Measurements from ENCODE around the gene CACNB3. TPM values are rescaled to one million over a fixed set of nuclear protein-coding genes. Genes with fewer than 3 reads are reported as not detected.
"Not testable (repeated sequence)": the region's sequence is repeated elsewhere in the genome, so short reads cannot be mapped to it uniquely, and the experiment has no call there.

The CACNB3 gene
- total RNA-seq, 4 donors from 2014 or later, result 1.2 to 5.7 (median 2.7) TPM

DNA sequence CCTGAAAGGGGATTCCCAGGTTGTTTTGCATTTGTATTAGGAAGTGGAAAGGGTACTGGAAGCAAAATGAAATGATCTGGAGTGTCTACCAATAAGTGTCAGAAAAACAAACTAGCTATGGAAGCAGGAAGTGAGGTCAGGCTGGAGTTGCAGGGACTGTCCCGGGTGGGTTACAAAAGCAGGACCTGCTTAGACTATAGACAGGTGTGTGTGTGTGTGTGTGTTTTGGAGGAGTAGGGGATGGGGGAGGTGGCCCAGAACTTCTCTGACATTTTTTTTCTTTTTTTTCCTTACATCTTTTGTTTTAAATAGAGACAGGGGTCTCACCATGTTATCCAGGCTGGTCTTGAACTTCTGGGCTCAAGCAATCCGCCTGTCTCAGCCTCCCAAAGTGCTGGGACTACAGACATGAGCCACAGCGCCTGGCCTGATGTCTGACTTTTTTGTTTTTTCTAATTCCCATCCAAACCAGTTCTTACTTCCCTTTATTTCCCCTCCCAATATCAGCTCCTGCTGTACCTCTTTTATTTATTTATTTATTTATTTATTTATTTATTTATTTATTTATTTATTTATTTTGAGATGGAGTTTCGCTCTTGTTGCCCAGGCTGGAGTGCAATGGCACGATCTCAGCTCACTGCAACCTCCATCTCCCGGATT lies 47.9 kb downstream of the CACNB3 start:
- H3K27ac ChIP-seq, result peak overlapping the region in 1 of 4 donors; percentile 39
- peak overlapping the region; percentile 52 to 87 (median 71) for H3K4me3 ChIP-seq

DNA sequence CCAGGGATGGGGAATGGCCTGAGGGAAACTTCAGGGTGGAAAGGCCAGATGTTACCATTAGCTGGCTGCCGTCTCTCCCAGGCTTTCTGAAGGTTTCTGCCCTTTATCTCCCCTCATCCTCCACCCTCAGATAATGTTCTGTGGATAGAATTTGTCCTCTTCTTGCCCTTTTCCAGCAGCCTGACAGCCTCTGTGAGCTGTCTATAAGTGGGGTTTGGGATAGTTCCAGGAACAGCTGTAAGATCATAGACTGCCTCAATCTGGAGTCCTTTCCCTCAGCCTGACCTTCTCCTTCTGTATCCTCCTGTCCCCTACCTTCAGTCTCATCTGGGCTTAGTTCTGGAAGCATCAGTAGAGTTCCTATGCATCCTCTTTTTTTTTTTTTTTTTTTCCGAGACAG lies 50.2 kb downstream of the CACNB3 start:
- H3K27me3 ChIP-seq, result peaks cover 0 to 7% (median 4%) of the 10 kb centered on the region in 3 donors

More for the DNA sequence above, 47.9 kb downstream of the CACNB3 start:
- in situ Hi-C loops (cut with MboI; ENCODE audit: low sequenced_read_pairs in 4 of 4), result loop anchor here in 1 of 4 donors (25.0 kb wide), 1 partner anchor 121 kb away; the partner anchor contains the start of genes DDN and WNT1
- intact Hi-C loops (cut with DNase I; ENCODE audit: low total_unique reads), result loop anchor here (5.0 kb wide), 1 partner anchor 514 kb away; the partner anchor contains the start of gene ZNF641
- ATAC-seq (peak in 1 of 2 donors; percentile 23), DNase-seq (no peak)
- TF ChIP-seq, protein P1, sequence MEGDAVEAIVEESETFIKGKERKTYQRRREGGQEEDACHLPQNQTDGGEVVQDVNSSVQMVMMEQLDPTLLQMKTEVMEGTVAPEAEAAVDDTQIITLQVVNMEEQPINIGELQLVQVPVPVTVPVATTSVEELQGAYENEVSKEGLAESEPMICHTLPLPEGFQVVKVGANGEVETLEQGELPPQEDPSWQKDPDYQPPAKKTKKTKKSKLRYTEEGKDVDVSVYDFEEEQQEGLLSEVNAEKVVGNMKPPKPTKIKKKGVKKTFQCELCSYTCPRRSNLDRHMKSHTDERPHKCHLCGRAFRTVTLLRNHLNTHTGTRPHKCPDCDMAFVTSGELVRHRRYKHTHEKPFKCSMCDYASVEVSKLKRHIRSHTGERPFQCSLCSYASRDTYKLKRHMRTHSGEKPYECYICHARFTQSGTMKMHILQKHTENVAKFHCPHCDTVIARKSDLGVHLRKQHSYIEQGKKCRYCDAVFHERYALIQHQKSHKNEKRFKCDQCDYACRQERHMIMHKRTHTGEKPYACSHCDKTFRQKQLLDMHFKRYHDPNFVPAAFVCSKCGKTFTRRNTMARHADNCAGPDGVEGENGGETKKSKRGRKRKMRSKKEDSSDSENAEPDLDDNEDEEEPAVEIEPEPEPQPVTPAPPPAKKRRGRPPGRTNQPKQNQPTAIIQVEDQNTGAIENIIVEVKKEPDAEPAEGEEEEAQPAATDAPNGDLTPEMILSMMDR (IDR thresholded peaks at IDR 0.05 in 4 of 5, conservative IDR thresholded peaks at IDR 0.05 in 1 of 5), result no peak
- no peak for TF ChIP-seq POLR2A (IDR thresholded peaks at IDR 0.05)
- H3K27me3 ChIP-seq, result peaks cover 0 to 10% (median 10%) of the 10 kb centered on the region in 3 donors
- peaks cover 5% of the 10 kb centered on the region in 2 donors for H3K4me1 ChIP-seq
- no peaks in the 10 kb centered on the region for H3K36me3 ChIP-seq
- no peaks in the 10 kb centered on the region for H3K9me3 ChIP-seq

DNA sequence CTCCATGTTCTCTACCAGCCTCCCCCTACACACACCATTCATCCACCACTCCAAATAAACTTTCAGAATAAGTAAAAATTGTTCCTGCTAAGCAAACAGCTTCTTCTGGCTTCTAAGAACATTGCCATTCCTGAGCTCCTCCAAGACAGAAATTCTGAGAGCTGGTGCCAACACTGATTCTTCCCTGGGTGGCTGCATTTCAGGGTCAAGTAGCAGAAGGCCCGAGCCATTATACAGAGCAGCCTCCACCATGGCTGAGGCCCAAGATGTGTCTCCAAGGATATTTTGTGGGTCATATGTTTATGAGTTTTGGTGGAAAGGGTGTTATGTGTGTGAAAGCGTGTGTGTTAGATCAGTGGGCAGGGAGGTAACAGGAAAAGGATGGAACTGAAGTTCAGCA lies 50.9 kb downstream of the CACNB3 start:
- Histone ChIP-seq H3K27ac (no peak overlapping the region), H3K27me3 (peaks cover 0 to 7% (median 4%) of the 10 kb centered on the region in 3 donors), H3K36me3 (no peaks in the 10 kb centered on the region), H3K4me3 (no peak overlapping the region), H3K9me3 (no peaks in the 10 kb centered on the region), H3K4me1 (peaks cover 5% of the 10 kb centered on the region in 2 donors)
- in situ Hi-C loops (cut with MboI; ENCODE audit: low sequenced_read_pairs in 4 of 4) (loop anchor here in 1 of 4 donors (25.0 kb wide), 1 partner anchor 118 kb away; the partner anchor contains the start of genes DDN and WNT1), intact Hi-C loops (cut with DNase I; ENCODE audit: low total_unique reads) (loop anchor here (5.0 kb wide), 1 partner anchor 517 kb away; the partner anchor contains the start of gene ZNF641)
- DNase-seq (no peak), ATAC-seq (no peak)
- no peak for TF ChIP-seq POLR2A (IDR thresholded peaks at IDR 0.05)
- TF ChIP-seq, protein P1 (IDR thresholded peaks at IDR 0.05 in 4 of 5, conservative IDR thresholded peaks at IDR 0.05 in 1 of 5), result no peak

More for the DNA sequence above, 50.2 kb downstream of the CACNB3 start:
- Histone ChIP-seq H3K4me1 (peaks cover 5% of the 10 kb centered on the region in 2 donors), H3K9me3 (no peaks in the 10 kb centered on the region), H3K27ac (no peak overlapping the region), H3K4me3 (no peak overlapping the region), H3K36me3 (no peaks in the 10 kb centered on the region)
- ATAC-seq, result no peak
- in situ Hi-C loops (cut with MboI; ENCODE audit: low sequenced_read_pairs in 4 of 4) (loop anchor here in 1 of 4 donors (25.0 kb wide), 1 partner anchor 119 kb away; the partner anchor contains the start of genes DDN and WNT1), intact Hi-C loops (cut with DNase I; ENCODE audit: low total_unique reads) (loop anchor here (5.0 kb wide), 1 partner anchor 516 kb away; the partner anchor contains the start of gene ZNF641)
- TF ChIP-seq, protein P1 (IDR thresholded peaks at IDR 0.05 in 4 of 5, conservative IDR thresholded peaks at IDR 0.05 in 1 of 5), result no peak
- TF ChIP-seq POLR2A (IDR thresholded peaks at IDR 0.05), result no peak
- no peak for DNase-seq

DNA sequence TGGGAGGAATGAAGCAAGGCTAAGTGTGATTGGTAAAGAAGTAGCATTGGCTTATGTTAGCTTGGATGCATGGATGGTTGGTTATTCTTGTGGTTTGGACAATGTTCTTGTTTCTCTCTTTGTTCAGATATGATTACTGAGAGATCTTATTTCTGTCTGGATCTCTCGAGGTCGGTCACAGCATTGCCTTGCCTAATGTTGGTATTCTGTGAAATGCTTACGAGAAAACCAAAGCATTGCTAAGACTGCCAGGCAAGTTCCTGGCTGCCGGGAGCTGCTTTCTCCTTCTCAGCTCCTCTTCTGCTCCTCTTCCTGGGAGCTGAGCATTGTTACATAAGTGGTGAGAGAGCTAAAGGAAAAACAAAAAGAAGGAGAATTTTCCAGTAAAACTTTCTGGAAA lies 54.8 kb downstream of the CACNB3 start:
- DNase-seq, result no peak
- H3K27me3 ChIP-seq, result peaks cover 0 to 2% (median 0%) of the 10 kb centered on the region in 3 donors
- no peaks in the 10 kb centered on the region for H3K4me1 ChIP-seq
- no peak overlapping the region for H3K4me3 ChIP-seq
- no peaks in the 10 kb centered on the region for H3K36me3 ChIP-seq
- H3K27ac ChIP-seq, result no peak overlapping the region
- intact Hi-C loops (cut with DNase I; ENCODE audit: low total_unique reads), result no loop called here
- in situ Hi-C loops (cut with MboI; ENCODE audit: low sequenced_read_pairs in 4 of 4), result loop anchor here in 1 of 4 donors (25.0 kb wide), 1 partner anchor 114 kb away; the partner anchor contains the start of genes DDN and WNT1
- TF ChIP-seq, protein P1 (IDR thresholded peaks at IDR 0.05 in 4 of 5, conservative IDR thresholded peaks at IDR 0.05 in 1 of 5), result no peak
- no peak for TF ChIP-seq POLR2A (IDR thresholded peaks at IDR 0.05)
- no peak for ATAC-seq
- H3K9me3 ChIP-seq, result no peaks in the 10 kb centered on the region

DNA sequence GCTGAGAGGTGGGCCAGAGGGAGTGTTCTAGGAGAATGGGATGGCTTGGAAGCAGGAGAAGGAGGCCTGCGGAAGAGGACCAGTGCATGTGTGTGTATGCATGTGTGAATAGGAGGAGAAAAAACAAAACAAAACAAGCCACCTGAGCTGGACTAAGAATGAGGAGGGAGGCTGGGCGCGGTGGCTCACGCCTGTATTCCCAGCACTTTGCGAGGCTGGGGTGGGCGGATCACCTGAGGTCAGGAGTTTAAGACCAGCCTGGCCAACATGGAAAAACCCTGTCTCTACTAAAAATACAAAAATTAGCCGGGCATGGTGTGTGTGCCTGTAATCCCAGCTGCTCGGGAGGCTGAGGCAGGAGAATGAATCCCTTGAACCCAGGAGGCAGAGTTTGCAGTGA lies 55.2 kb downstream of the CACNB3 start:
- H3K4me3 ChIP-seq; H3K27me3 ChIP-seq; H3K4me1 ChIP-seq; H3K36me3 ChIP-seq; DNase-seq; H3K9me3 ChIP-seq; ATAC-seq; H3K27ac ChIP-seq; intact Hi-C loops (cut with DNase I; ENCODE audit: low total_unique reads): not testable (repeated sequence)
- in situ Hi-C loops (cut with MboI; ENCODE audit: low sequenced_read_pairs in 4 of 4), result loop anchor here in 1 of 4 donors (25.0 kb wide), 1 partner anchor 114 kb away; the partner anchor contains the start of genes DDN and WNT1
